K562 (cell line): ENCODE results near the gene CLASP1. TPM values are rescaled to one million over a fixed set of nuclear protein-coding genes. Genes with fewer than 3 reads are reported as not detected.
A peak's percentile ranks its signal among the peaks of the same experiment; 100 is the strongest.

ENCODE experiments used
- JUND ChIP-seq, 2 experiments: IDR thresholded peaks; 2 replicates in 1 of 2; 3 replicates in 1 of 2; pipeline ENCODE4 v1.6.1; 2011; ENCODE audit warnings: borderline replicate concordance in 2 of 2, low read depth in 2 of 2, low read length in 2 of 2, improper control_type of control experiment in 1 of 2, missing biosample characterization in 1 of 2, missing genetic modification characterization in 1 of 2, missing genetic modification reagents in 1 of 2
- MAZ ChIP-seq, 2 experiments: fragments of 450-650 bp in 1 of 2; sonication (generic) in 1 of 2; formaldehyde crosslinking; IDR thresholded peaks in 1 of 2; conservative IDR thresholded peaks in 1 of 2; 2 replicates each; pipeline versions ENCODE4 v1.4.0 to v1.5.0; 2020; ENCODE audit warnings: mild to moderate bottlenecking in 1 of 2, missing genetic modification reagents in 1 of 2
- NFE2 ChIP-seq: IDR thresholded peaks from 2 replicates; pipeline ENCODE4 v1.6.1; 2014; ENCODE audit warnings: antibody characterized with exemption, low read depth
- RBM39 ChIP-seq: fragments of 200-400 bp; formaldehyde crosslinking; optimal IDR thresholded peaks from 2 replicates; pipeline ENCODE3; 2018; ENCODE audit warnings: low read depth, low read length
- RCOR1 ChIP-seq, 2 experiments: IDR thresholded peaks; 2 replicates each; pipeline ENCODE4 v1.6.1; 2012; ENCODE audit warnings: low read depth in 2 of 2, low read length in 2 of 2, borderline replicate concordance in 1 of 2, improper control_type of control experiment in 1 of 2
- ZNF445 ChIP-seq: fragments of 250-450 bp; sonication (Bioruptor Pico); IDR thresholded peaks from 2 replicates; pipeline ENCODE4 v1.4.0; 2020; ENCODE audit warnings: low read depth, mild to moderate bottlenecking, moderate library complexity
- polyA plus RNA-seq, 8 experiments: library from polyadenylated mRNA; depleted of rRNA in 4 of 8; stranded (reverse) in 5 of 8; unstranded in 3 of 8; fragments of >200 nt; fragmentation: Nextera tagmentation in 2 of 8; fragmentation: Illumina TruSeq in 1 of 8; extraction: Ambion mirVana in 2 of 8; extraction: Trizol in 1 of 8; gene quantifications; 2 replicates each; pipeline versions ENCODE4 v1.2.1 to v1.2.3, GENCODE V29; 2011 to 2014; ENCODE audit warnings: inconsistent platforms in 1 of 8, missing spikeins in 1 of 8
- total RNA-seq, 7 experiments: library from RNA; depleted of rRNA in 6 of 7; stranded (reverse); fragments of >200 nt in 6 of 7; fragmentation: Illumina TruSeq in 2 of 7; extraction: Trizol in 2 of 7; gene quantifications; 2 replicates each; pipeline versions ENCODE4 v1.2.1 to v1.2.3, GENCODE V29; 2011 to 2021; ENCODE audit warnings: low replicate concordance in 1 of 7
- TF ChIP-seq, protein P1 (sequence below), 2 experiments: fragments of 450-650 bp; IDR thresholded peaks; 2 replicates each; pipeline ENCODE4 v1.6.1; 2016; ENCODE audit warnings: mild to moderate bottlenecking in 2 of 2, borderline replicate concordance in 1 of 2, low read depth in 1 of 2, moderate library complexity in 1 of 2
- TF ChIP-seq, protein P2 (sequence below), 2 experiments: IDR thresholded peaks; 2 replicates each; pipeline ENCODE4 v1.6.1; 2011; ENCODE audit warnings: borderline replicate concordance in 1 of 2, control low read depth in 1 of 2, low read depth in 1 of 2, low read length in 1 of 2, mild to moderate bottlenecking in 1 of 2, mixed read lengths in 1 of 2, moderate library complexity in 1 of 2; ENCODE audit not compliant: insufficient read depth in 1 of 2, insufficient read length in 1 of 2, poor library complexity in 1 of 2, severe bottlenecking in 1 of 2; ENCODE audit errors: extremely low read depth in 1 of 2
- TF ChIP-seq, protein P3 (sequence below): fragments of 150-350 bp; IDR thresholded peaks from 2 replicates; pipeline ENCODE4 v1.6.1; 2014; ENCODE audit warnings: low read depth, mild to moderate bottlenecking, low read length, borderline replicate concordance

Gene CLASP1
- total and polyA plus RNA-seq, 9 of the 15 experiments (the other 6 are each of a cell fraction or from before 2014, with no cell fraction given), result 1.7 to 40.3 (median 20.7) TPM

DNA sequence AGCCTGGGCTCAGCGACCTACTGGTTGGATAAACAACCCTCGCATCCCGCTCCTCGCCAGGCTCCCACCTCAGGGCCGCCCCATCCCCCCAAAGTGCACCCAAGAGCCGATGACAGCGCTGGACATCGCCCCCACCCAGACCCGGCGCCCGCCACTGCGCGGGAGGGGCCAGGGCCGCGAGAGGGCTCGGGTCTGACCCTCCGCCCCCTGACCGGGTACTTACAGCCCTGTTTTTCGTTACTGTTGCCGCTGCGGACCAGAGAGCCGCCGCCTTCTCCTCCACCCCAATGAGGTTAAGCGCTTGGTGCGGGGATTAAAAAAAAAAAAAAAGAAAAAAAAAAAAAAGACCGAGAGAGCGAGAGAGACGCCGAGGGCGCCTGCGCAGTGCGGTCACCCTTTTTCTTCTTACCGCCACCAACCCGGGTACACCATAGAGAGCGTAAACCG, at the start of gene CLASP1 (continued):
- TF ChIP-seq, protein P1, sequence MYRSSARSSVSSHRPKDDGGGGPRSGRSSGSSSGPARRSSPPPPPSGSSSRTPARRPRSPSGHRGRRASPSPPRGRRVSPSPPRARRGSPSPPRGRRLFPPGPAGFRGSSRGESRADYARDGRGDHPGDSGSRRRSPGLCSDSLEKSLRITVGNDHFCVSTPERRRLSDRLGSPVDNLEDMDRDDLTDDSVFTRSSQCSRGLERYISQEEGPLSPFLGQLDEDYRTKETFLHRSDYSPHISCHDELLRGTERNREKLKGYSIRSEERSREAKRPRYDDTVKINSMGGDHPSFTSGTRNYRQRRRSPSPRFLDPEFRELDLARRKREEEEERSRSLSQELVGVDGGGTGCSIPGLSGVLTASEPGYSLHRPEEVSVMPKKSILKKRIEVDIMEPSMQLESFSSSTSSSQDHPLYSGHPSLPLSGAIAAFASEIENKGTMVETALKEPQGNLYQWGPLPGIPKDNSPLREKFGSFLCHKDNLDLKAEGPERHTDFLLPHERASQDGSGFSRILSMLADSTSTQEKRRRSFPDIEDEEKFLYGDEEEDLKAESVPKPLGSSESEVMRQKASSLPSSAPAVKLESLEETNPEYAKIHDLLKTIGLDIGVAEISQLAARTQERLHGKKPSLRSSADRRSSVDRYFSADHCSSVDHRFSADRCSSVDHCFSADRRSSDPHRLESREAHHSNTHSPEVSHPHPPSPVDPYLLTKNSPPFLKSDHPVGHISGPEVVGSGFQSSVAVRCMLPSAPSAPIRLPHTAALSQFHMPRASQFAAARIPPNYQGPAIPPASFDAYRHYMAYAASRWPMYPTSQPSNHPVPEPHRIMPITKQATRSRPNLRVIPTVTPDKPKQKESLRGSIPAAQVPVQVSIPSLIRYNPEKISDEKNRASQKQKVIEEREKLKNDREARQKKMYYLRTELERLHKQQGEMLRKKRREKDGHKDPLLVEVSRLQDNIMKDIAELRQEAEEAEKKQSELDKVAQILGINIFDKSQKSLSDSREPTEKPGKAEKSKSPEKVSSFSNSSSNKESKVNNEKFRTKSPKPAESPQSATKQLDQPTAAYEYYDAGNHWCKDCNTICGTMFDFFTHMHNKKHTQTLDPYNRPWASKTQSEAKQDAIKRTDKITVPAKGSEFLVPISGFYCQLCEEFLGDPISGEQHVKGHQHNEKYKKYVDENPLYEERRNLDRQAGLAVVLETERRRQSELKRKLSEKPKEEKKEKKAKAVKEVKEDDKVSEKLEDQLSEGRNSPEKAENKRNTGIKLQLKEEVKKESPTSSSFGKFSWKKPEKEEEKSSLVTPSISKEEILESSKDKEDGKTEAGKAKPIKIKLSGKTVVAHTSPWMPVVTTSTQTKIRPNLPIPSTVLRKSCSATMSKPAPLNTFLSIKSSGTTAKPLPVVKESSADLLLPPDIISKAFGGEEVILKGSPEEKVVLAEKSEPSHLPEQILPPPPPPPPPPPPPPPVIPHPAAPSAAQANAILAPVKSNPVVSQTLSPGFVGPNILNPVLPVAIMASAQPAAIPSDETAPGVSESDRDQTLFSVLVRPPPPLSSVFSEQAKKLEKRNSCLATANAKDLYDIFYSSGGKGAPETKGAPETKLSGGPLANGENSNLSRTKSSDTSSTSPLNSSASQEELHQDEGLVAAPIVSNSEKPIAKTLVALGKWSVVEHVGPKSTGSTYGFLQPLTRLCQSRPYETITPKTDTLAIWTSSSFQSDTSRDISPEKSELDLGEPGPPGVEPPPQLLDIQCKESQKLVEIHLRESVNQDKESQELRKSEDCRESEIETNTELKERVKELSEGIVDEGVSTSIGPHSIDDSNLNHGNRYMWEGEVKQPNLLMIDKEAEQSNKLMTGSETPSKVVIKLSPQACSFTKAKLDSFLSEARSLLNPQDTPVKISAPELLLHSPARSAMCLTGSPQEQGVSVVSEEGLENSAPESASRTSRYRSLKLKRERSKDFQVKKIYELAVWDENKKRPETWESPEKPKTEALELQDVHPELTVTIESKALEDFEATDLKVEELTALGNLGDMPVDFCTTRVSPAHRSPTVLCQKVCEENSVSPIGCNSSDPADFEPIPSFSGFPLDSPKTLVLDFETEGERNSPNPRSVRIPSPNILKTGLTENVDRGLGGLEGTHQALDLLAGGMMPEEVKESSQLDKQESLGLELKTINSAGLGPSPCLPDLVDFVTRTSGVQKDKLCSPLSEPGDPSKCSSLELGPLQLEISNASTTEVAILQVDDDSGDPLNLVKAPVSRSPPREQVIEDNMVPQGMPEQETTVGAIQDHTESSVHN (IDR thresholded peaks at IDR 0.05; ENCODE audit: borderline replicate concordance in 1 of 2, low read depth in 1 of 2), result no peak
- peak; percentile 55 to 83 for TF ChIP-seq MAZ (CRISPR knock-in tag; conservative IDR thresholded peaks at IDR 0.05 in 1 of 2, IDR thresholded peaks at IDR 0.05 in 1 of 2)
- TF ChIP-seq ZNF445 (CRISPR knock-in tag), result no peak
- TF ChIP-seq, protein P2, sequence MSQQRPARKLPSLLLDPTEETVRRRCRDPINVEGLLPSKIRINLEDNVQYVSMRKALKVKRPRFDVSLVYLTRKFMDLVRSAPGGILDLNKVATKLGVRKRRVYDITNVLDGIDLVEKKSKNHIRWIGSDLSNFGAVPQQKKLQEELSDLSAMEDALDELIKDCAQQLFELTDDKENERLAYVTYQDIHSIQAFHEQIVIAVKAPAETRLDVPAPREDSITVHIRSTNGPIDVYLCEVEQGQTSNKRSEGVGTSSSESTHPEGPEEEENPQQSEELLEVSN (IDR thresholded peaks at IDR 0.05; ENCODE audit: borderline replicate concordance in 1 of 2, extremely low read depth in 1 of 2, insufficient read depth in 1 of 2, insufficient read length in 1 of 2, low read depth in 1 of 2, low read length in 1 of 2, poor library complexity in 1 of 2, severe bottlenecking in 1 of 2), result peak in 1 of 2 experiments; percentile 22
- TF ChIP-seq RCOR1 (IDR thresholded peaks at IDR 0.05; ENCODE audit: borderline replicate concordance in 1 of 2, low read depth in 2 of 2, low read length in 2 of 2), result no peak
- TF ChIP-seq, protein P3, sequence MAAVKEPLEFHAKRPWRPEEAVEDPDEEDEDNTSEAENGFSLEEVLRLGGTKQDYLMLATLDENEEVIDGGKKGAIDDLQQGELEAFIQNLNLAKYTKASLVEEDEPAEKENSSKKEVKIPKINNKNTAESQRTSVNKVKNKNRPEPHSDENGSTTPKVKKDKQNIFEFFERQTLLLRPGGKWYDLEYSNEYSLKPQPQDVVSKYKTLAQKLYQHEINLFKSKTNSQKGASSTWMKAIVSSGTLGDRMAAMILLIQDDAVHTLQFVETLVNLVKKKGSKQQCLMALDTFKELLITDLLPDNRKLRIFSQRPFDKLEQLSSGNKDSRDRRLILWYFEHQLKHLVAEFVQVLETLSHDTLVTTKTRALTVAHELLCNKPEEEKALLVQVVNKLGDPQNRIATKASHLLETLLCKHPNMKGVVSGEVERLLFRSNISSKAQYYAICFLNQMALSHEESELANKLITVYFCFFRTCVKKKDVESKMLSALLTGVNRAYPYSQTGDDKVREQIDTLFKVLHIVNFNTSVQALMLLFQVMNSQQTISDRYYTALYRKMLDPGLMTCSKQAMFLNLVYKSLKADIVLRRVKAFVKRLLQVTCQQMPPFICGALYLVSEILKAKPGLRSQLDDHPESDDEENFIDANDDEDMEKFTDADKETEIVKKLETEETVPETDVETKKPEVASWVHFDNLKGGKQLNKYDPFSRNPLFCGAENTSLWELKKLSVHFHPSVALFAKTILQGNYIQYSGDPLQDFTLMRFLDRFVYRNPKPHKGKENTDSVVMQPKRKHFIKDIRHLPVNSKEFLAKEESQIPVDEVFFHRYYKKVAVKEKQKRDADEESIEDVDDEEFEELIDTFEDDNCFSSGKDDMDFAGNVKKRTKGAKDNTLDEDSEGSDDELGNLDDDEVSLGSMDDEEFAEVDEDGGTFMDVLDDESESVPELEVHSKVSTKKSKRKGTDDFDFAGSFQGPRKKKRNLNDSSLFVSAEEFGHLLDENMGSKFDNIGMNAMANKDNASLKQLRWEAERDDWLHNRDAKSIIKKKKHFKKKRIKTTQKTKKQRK, result no peak
- TF ChIP-seq RBM39, result no peak
- TF ChIP-seq NFE2, result 0 out of 2 replicates have a peak, but pooled peaks have one; percentile 1
- TF ChIP-seq JUND (IDR thresholded peaks at IDR 0.05; ENCODE audit: borderline replicate concordance, low read depth, low read length), result no peak
- 0 out of 3 replicates have a peak, but pooled peaks have one; percentile 3 for TF ChIP-seq JUND (tag; IDR thresholded peaks at IDR 0.05; ENCODE audit: borderline replicate concordance, low read depth, low read length)
